ENCODE results near the gene GRM7.

GRCh38 chr3:7447197-7447769, 586.4 kb downstream of the GRM7 start:
- TF ChIP-seq CTCF (IDR thresholded peaks at IDR 0.05) (no peak), POLR2A (IDR thresholded peaks at IDR 0.05) (no peak)
